ENCODE data around the gene ACSS3. TPM values are rescaled to one million over a fixed set of nuclear protein-coding genes. Genes with fewer than 3 reads are reported as not detected.

ACSS3 gene
- total RNA-seq, 4 donors from 2014 or later = 5.8 to 12.1 (median 6.9) TPM

GRCh38 chr12:81222846-81223592 is 145.1 kb downstream of the ACSS3 start:
- TF ChIP-seq EP300 (IDR thresholded peaks at IDR 0.05) = no peak
- no peak for TF ChIP-seq CTCF (IDR thresholded peaks at IDR 0.05)
- TF ChIP-seq POLR2A (IDR thresholded peaks at IDR 0.05; ENCODE audit: low read depth) = no peak
- TF ChIP-seq POLR2AphosphoS5 (IDR thresholded peaks at IDR 0.05) = no peak
- WGBS = 49% methylated on average over 5 of the region's 5 CpGs
- Histone ChIP-seq H3K9me3 (no peaks in the 10 kb centered on the region), H3K36me3 (no peaks in the 10 kb centered on the region), H3K27ac (replicated peaks in 1 of 4) (no peak overlapping the region), H3K4me3 (no peak overlapping the region), H3K27me3 (no peaks in the 10 kb centered on the region), H3K4me1 (no peaks in the 10 kb centered on the region)
- no peak for DNase-seq (ENCODE audit: extremely low spot score)
- intact Hi-C loops (cut with DNase I) = no loop called here

- Histone ChIP-seq H3K4me3 (no peak overlapping the region), H3K36me3 (no peaks in the 10 kb centered on the region), H3K27ac (replicated peaks in 1 of 4) (no peak overlapping the region), H3K27me3 (no peaks in the 10 kb centered on the region), H3K9me3 (no peaks in the 10 kb centered on the region), H3K4me1 (no peaks in the 10 kb centered on the region)
- TF ChIP-seq POLR2AphosphoS5 (IDR thresholded peaks at IDR 0.05) (no peak), CTCF (IDR thresholded peaks at IDR 0.05) (no peak), POLR2A (IDR thresholded peaks at IDR 0.05; ENCODE audit: low read depth) (no peak), EP300 (IDR thresholded peaks at IDR 0.05) (no peak)
- no peak for DNase-seq (ENCODE audit: extremely low spot score)
- 90% methylated on average over 6 of the region's 6 CpGs for WGBS
- intact Hi-C loops (cut with DNase I) = no loop called here
These were observed 146.7 kb downstream of the ACSS3 start for GRCh38 chr12:81224626-81225025.

GRCh38 chr12:81229759-81230158 is 151.9 kb downstream of the ACSS3 start:
- Histone ChIP-seq H3K27me3 (no peaks in the 10 kb centered on the region), H3K4me3 (no peak overlapping the region), H3K27ac (replicated peaks in 1 of 4) (no peak overlapping the region), H3K36me3 (peaks cover 0 to 9% (median 0%) of the 10 kb centered on the region in 4 donors), H3K4me1 (no peaks in the 10 kb centered on the region), H3K9me3 (no peaks in the 10 kb centered on the region)
- no peak for TF ChIP-seq POLR2A (IDR thresholded peaks at IDR 0.05; ENCODE audit: low read depth)
- TF ChIP-seq EP300 (IDR thresholded peaks at IDR 0.05) = no peak
- TF ChIP-seq CTCF (IDR thresholded peaks at IDR 0.05) = no peak
- no peak for TF ChIP-seq POLR2AphosphoS5 (IDR thresholded peaks at IDR 0.05)
- intact Hi-C loops (cut with DNase I) = no loop called here
- WGBS = 55% methylated on average over 5 of the region's 5 CpGs
- DNase-seq (ENCODE audit: extremely low spot score) = no peak

- no peaks in the 10 kb centered on the region for H3K27me3 ChIP-seq
- intact Hi-C loops (cut with DNase I) = no loop called here
- TF ChIP-seq CTCF (IDR thresholded peaks at IDR 0.05) (no peak), POLR2AphosphoS5 (IDR thresholded peaks at IDR 0.05) (no peak), POLR2A (IDR thresholded peaks at IDR 0.05; ENCODE audit: low read depth) (no peak), EP300 (IDR thresholded peaks at IDR 0.05) (no peak)
- no peaks in the 10 kb centered on the region for H3K9me3 ChIP-seq
- 75% methylated on average over 3 of the region's 3 CpGs for WGBS
- H3K27ac ChIP-seq (replicated peaks in 1 of 4) = no peak overlapping the region
- peaks cover 0 to 9% (median 0%) of the 10 kb centered on the region in 4 donors for H3K36me3 ChIP-seq
- no peaks in the 10 kb centered on the region for H3K4me1 ChIP-seq
- no peak overlapping the region for H3K4me3 ChIP-seq
- no peak for DNase-seq (ENCODE audit: extremely low spot score)
These were observed 153.9 kb downstream of the ACSS3 start for GRCh38 chr12:81231574-81232368.
